GM18519 (cell line): ENCODE measurements around the gene TBC1D9.
A peak's percentile ranks its signal among the peaks of the same experiment; 100 is the strongest.
"Not testable (repeated sequence)": the region's sequence is repeated elsewhere in the genome, so short reads cannot be mapped to it uniquely, and the experiment has no call there.

Experiments
- ATAC-seq: cut with Tn5 transposase; IDR thresholded peaks from one replicate; pipeline ENCODE4 v1.9.1; 2021; ENCODE audit warnings: mild to moderate bottlenecking, moderate library complexity; ENCODE audit not compliant: unreplicated experiment, low FRiP score

The TBC1D9 gene

GRCh38 chr4:140754918-140755773, 1.0 kb downstream of the TBC1D9 start:
- ATAC-seq = no peak

- no peak for ATAC-seq
Measured at GRCh38 chr4:140753329-140753728, 2.9 kb downstream of the TBC1D9 start.

DNA sequence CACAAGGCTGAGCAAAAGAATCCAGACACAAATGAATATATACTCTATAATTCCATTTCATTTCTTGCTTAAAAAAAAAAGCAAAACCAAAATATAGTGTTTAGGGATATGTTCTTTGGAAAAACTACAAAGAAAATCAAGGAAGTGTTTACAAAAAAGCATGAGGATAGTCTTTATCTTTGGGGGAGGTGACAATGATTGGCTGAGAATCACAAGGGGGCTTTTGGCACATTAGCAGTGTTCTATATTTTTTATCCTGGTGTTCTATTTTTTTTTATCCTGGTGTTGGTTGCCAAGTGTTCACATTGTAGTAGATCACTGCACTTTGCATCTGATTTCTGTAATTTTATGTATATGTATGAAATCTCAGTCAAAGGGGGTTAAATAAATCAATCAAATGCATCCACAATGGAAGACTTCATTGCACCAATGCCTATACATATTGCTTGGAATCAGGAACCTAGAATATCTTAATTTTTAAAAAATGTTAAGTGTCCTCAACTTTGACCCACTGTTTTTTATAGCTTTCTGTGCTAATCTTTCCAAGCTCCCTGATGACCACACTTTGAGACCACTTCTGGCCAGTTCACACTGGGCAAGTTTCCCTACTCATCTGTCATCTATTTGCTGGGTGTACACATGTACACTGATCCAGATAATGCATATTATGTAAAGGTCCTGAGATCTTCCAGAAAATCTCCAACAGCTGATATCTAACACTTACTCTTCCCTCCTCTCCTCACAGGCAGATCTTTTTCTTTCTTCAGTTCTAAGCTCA, 3.7 kb downstream of the TBC1D9 start:
- no peak for ATAC-seq

- ATAC-seq = no peak
Measured at GRCh38 chr4:140750470-140750869, 5.7 kb downstream of the TBC1D9 start.

DNA sequence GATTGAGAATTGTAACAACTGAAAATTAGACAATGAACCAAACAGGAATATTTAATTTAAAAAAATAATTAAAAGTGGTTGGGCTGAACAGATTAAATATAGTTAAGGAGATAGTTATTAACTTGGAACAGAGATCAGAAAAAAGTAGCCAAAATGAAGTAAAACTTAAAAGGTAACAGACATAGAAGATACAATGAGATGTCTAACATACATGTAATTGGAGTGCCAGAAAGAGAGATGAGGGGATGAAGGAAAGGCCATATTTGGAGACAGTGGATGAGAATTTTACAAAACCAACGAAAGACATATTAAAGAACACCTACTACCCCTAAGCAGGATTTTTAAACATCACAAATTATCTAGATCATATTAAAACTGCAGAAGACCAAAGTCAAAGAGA, 8.0 kb downstream of the TBC1D9 start:
- ATAC-seq = no peak

- ATAC-seq = not testable (repeated sequence)
Measured at GRCh38 chr4:140746546-140746945, 9.6 kb downstream of the TBC1D9 start.

GRCh38 chr4:140744421-140744820, 11.8 kb downstream of the TBC1D9 start:
- no peak for ATAC-seq

DNA sequence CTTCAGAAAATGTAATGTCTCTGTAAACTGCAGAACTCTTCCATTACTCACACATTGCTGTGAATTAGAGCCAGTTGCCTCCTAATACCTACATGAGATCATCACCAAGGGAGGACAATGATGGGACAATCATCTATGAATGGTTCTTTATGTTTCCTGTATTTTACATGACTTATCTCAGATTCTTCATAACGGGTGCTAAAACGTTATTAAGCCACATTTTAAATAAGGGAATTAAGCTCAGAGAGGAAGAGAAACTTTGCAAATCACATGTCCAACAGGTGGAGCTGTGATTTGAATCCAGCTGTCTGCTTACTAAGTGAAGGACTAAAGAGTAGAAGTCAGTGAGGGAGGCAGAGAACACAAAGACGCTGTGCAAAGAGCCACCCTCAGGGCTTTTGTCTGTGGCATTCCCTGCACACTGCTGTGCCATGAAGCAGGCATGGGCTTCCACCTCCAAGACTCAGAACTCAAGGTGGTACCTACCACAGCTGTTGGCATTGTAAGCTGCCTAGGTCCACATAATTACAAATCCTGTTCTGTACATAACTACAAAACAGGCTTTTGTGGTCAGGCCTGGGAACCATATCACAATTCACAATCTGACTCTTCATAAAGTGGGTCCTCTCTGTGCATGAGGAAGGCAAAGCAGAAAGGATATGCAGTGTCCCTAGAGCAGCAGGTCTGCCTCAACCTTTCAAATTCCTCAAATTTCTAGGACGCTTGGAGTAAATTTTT, 12.8 kb downstream of the TBC1D9 start:
- ATAC-seq = peak; percentile 67

DNA sequence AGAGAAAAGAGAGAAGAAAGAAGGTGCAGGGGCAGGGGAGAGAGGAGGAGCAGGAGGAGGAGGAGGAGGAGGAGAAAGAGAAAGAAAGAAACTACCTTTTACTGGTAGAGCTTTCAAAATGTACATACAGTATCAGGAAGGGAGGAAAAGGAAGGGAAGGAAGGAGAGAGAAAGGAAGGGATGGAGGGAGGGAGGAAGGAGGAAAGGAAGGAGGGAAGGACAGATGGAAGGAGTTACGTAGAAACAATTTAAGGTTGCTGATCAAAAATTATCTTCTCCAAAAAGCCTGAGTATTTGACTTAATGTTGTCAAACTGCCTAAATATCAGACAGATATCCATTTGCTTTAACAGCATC, 13.4 kb downstream of the TBC1D9 start:
- ATAC-seq = no peak

- no peak for ATAC-seq
Measured at GRCh38 chr4:140740906-140741670, 15.1 kb downstream of the TBC1D9 start.

- no peak for ATAC-seq
Measured at GRCh38 chr4:140740422-140740821, 15.8 kb downstream of the TBC1D9 start.

- no peak for ATAC-seq
Measured at GRCh38 chr4:140739971-140740370, 16.2 kb downstream of the TBC1D9 start.

GRCh38 chr4:140738139-140738538, 18.0 kb downstream of the TBC1D9 start:
- ATAC-seq = no peak

DNA sequence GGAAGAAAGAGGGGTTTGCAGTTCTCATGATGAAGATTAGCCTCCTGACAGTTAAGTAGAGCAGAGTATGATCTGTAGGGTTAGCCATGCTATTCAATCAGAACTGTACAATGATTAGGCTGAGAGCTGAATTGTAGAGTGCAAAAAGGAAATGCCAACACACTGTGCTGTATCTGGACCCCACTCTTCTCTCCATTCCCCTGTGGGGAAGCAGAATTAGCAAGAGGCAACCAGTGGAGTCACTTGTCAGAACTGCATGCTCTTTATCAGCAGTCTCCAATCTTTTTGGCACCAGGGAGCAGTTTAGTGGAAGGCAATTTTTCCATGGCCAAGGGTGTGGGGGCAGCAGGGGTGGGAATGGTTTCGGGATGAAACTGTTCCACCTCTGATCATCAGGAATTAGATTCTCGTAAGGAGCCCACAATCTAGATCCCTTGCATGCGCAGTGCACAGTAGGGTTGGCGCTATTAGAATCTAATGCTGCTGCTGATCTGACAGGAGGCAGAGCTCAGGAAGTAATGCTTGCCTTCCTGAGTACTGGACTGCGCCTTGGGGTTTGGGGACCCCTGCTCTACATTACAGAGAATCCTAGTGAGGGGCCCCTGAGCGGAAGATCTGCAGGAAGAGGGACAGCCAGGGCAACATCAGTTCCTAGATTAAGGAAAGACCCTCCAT, 19.4 kb downstream of the TBC1D9 start:
- ATAC-seq = no peak

DNA sequence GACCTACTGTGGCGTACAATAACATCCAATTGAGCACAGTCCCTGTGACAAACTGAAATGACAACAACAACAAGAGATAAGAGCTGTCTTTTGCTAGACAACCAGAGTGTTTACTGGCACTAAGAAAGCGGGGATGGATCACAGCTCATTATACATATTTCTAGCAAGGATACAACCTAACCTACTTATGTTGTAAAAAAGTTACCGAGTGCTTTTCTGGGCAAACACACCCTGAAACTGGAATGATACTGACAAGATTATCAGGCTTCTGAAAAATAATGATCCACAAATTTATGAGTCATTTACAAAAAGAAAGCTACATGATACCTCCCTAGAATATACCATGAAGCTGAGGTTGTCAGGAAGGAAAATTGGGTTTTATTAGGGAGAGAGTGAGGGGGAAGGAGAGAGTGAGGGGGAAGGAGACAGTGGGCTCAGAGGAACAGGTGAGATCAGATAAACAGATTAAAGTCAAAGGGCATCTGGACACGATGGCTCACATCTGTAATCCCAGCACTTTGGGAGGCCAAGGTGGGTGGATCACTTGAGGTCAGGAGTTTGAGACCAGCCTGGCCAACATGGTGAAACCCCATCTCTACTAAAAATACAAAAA, 20.3 kb downstream of the TBC1D9 start:
- no peak for ATAC-seq

GRCh38 chr4:140735317-140735716, 20.9 kb downstream of the TBC1D9 start:
- ATAC-seq = no peak

DNA sequence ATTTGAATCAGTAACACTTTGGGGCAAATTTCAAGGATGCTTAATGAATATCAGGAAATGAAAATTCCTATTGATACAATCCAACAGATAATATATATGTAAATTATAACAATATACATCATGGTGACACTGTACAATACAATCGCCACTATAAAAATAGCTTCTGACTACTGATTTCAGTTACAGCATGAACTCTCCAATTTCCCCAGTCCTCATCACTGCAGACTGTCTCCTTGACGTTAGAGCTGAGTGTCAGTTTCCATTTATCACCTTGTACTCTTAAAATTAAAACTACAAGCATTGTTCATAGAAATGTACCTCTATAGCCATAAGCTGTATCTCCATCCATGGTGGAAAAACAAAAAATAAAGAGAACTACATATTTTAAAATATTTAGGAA, 23.4 kb downstream of the TBC1D9 start:
- no peak for ATAC-seq

GRCh38 chr4:140729344-140730049, 26.7 kb downstream of the TBC1D9 start:
- no peak for ATAC-seq
